RWPE2 (cell line): Measurements from ENCODE around the gene ZNF385A.
A peak's percentile ranks its signal among the peaks of the same experiment; 100 is the strongest.

Experiments
- ATAC-seq: fragments of 200-7000 bp; cut with Tn5 transposase; 3 replicates; pipeline ENCODE4 v1.9.1; 2021; ENCODE audit warnings: low read depth
- DNase-seq: peaks from one replicate; pipeline ENCODE4 v3.0.0-alpha.2; 2020; ENCODE audit warnings: low spot score
- H3K27ac ChIP-seq: fragments of 450-650 bp; 2 replicates; pipeline ENCODE4 v1.5.1; 2017; ENCODE audit warnings: mild to moderate bottlenecking; ENCODE audit not compliant: poor library complexity, severe bottlenecking
- H3K27me3 ChIP-seq: fragments of 250-450 bp; sonication (Bioruptor Pico); 2 replicates; pipeline ENCODE4 v1.5.1; 2021; ENCODE audit warnings: mild to moderate bottlenecking, moderate library complexity; ENCODE audit not compliant: insufficient read depth, poor library complexity, severe bottlenecking
- H3K36me3 ChIP-seq: fragments of 250-450 bp; sonication (Bioruptor Pico); 2 replicates; pipeline ENCODE4 v1.5.1; 2020; ENCODE audit warnings: low read depth, mild to moderate bottlenecking, moderate library complexity
- H3K4me1 ChIP-seq: fragments of 250-450 bp; sonication (Bioruptor Pico); 2 replicates; pipeline ENCODE4 v1.5.1; 2021; ENCODE audit warnings: mild to moderate bottlenecking, moderate library complexity; ENCODE audit not compliant: insufficient read depth, poor library complexity, severe bottlenecking
- H3K4me3 ChIP-seq: fragments of 250-450 bp; sonication (Bioruptor Pico); 2 replicates; pipeline ENCODE4 v1.5.1; 2021; ENCODE audit warnings: mild to moderate bottlenecking, moderate library complexity; ENCODE audit not compliant: severe bottlenecking
- H3K9me3 ChIP-seq: fragments of 250-450 bp; sonication (Bioruptor Pico); 2 replicates; pipeline ENCODE4 v1.5.1; 2021; ENCODE audit warnings: mild to moderate bottlenecking, moderate library complexity; ENCODE audit not compliant: severe bottlenecking
- CTCF ChIP-seq: fragments of 450-650 bp; IDR thresholded peaks from one replicate; pipeline ENCODE4 v1.5.1; 2017; ENCODE audit warnings: mild to moderate bottlenecking, moderate library complexity; ENCODE audit not compliant: poor library complexity, severe bottlenecking

Gene ZNF385A

GRCh38 chr12:54405106-54405505, 20.6 kb upstream of the ZNF385A start:
- Histone ChIP-seq H3K27ac (no peak overlapping the region), H3K27me3 (no peaks in the 10 kb centered on the region), H3K9me3 (no peaks in the 10 kb centered on the region), H3K4me1 (no peaks in the 10 kb centered on the region), H3K36me3 (peaks cover 100% of the 10 kb centered on the region), H3K4me3 (no peak overlapping the region)
- DNase-seq (no peak), ATAC-seq (no peak)
- no peak for TF ChIP-seq CTCF

- Histone ChIP-seq H3K4me1 (no peaks in the 10 kb centered on the region), H3K36me3 (peaks cover 100% of the 10 kb centered on the region), H3K9me3 (no peaks in the 10 kb centered on the region), H3K4me3 (no peak overlapping the region), H3K27me3 (no peaks in the 10 kb centered on the region), H3K27ac (no peak overlapping the region)
- ATAC-seq (no peak), DNase-seq (no peak)
- peak; percentile 85 for TF ChIP-seq CTCF
These were observed 19.8 kb upstream of the ZNF385A start for GRCh38 chr12:54404061-54405004.

- no peak for TF ChIP-seq CTCF
- no peak overlapping the region for H3K27ac ChIP-seq
- peaks cover 100% of the 10 kb centered on the region for H3K36me3 ChIP-seq
- no peaks in the 10 kb centered on the region for H3K4me1 ChIP-seq
- no peaks in the 10 kb centered on the region for H3K9me3 ChIP-seq
- ATAC-seq (peak; percentile 13; the same call in 1 of the 3 replicates), DNase-seq (no peak)
- H3K4me3 ChIP-seq = no peak overlapping the region
- no peaks in the 10 kb centered on the region for H3K27me3 ChIP-seq
These were observed 16.6 kb upstream of the ZNF385A start for GRCh38 chr12:54401119-54401518.

- peak; percentile 68 for ATAC-seq
- Histone ChIP-seq H3K4me1 (no peaks in the 10 kb centered on the region), H3K4me3 (no peak overlapping the region)
These were observed 14.7 kb upstream of the ZNF385A start for GRCh38 chr12:54398995-54399793.

More at GRCh38 chr12:54398995-54399793, 14.7 kb upstream of the ZNF385A start:
- peak; percentile 98 for TF ChIP-seq CTCF
- Histone ChIP-seq H3K27me3 (no peaks in the 10 kb centered on the region), H3K27ac (no peak overlapping the region), H3K36me3 (peaks cover 100% of the 10 kb centered on the region), H3K9me3 (no peaks in the 10 kb centered on the region)
- DNase-seq = no peak
